K562 treated with DMSO at 1 percent for 12 hours (cell line): ENCODE measurements around the gene CYP2W1. TPM values are rescaled to one million over a fixed set of nuclear protein-coding genes. Genes with fewer than 3 reads are reported as not detected.

Experiments
- total RNA-seq: library from RNA; unstranded; fragments of 300-600 nt; gene quantifications from 2 replicates; pipeline ENCODE4 v1.2.3, GENCODE V29; 2022; ENCODE audit not compliant: insufficient read depth

The CYP2W1 gene
- not detected in 2 replicates for total RNA-seq

GRCh38 chr7:983004-983615, at the start of gene CYP2W1:
Gene CYP2W1, plus strand, starts transcription at chr7:983181. Its CDS starts 31 bp downstream, at chr7:983212.

GRCh38 chr7:954330-955238, 28.4 kb upstream of the CYP2W1 start, which contains the start of gene ADAP1:
Gene ADAP1, minus strand, starts transcription at chr7:954680. Its CDS starts 203 bp downstream, at chr7:954477.

GRCh38 chr7:974820-975681, 7.9 kb upstream of the CYP2W1 start, which contains the start of gene COX19:
Gene COX19, minus strand, starts transcription at chr7:975549. Its CDS starts 40 bp downstream, at chr7:975509.

Other genes starting within 250 kb of the CYP2W1 start
- 44.0 and 145 TPM in 2 replicates for gene SUN1, start 150.7 kb upstream of the CYP2W1 start, total RNA-seq
- 110 TPM in 2 replicates for gene GET4, start 106.6 kb upstream of the CYP2W1 start, total RNA-seq
- gene ADAP1, start 28.5 kb upstream of the CYP2W1 start, total RNA-seq, result 0.78 and 1.3 TPM in 2 replicates
- 4.8 and 9.5 TPM in 2 replicates for gene COX19, start 7.6 kb upstream of the CYP2W1 start, total RNA-seq
- 1.9 and 6.7 TPM in 2 replicates for gene GPR146, start 61.4 kb downstream of the CYP2W1 start, total RNA-seq
- gene GPER1, start 104.9 kb downstream of the CYP2W1 start, total RNA-seq, result 0.45 and 0.73 TPM in 2 replicates
- gene ZFAND2A, start 177.0 kb downstream of the CYP2W1 start, total RNA-seq, result 24.9 and 28.5 TPM in 2 replicates
- not detected in 2 replicates for gene UNCX, start 249.7 kb downstream of the CYP2W1 start, total RNA-seq